Measurements from ENCODE around the gene PKP4.

Gene PKP4

DNA sequence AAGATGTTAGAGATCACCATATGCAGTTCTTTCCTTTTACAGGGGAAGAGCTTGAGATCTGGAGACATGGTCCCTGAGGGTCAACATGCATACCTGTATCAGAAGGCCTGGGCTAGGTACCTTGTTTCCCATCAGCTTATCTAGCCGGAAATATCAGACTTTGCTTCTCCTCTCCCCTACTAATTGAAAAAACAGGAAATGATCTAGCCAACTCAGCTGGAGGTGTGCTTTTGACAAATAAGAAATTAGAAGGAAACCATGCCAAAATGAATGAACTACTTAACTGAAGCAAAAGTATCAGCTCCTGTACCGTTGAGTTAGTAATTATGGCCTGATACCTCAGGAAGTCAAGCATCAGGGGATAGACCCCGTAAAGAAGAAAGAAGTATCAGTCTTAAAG, 20.4 kb downstream of the PKP4 start:
- TF ChIP-seq, protein P1, sequence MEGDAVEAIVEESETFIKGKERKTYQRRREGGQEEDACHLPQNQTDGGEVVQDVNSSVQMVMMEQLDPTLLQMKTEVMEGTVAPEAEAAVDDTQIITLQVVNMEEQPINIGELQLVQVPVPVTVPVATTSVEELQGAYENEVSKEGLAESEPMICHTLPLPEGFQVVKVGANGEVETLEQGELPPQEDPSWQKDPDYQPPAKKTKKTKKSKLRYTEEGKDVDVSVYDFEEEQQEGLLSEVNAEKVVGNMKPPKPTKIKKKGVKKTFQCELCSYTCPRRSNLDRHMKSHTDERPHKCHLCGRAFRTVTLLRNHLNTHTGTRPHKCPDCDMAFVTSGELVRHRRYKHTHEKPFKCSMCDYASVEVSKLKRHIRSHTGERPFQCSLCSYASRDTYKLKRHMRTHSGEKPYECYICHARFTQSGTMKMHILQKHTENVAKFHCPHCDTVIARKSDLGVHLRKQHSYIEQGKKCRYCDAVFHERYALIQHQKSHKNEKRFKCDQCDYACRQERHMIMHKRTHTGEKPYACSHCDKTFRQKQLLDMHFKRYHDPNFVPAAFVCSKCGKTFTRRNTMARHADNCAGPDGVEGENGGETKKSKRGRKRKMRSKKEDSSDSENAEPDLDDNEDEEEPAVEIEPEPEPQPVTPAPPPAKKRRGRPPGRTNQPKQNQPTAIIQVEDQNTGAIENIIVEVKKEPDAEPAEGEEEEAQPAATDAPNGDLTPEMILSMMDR (IDR thresholded peaks at IDR 0.05; ENCODE audit: low read depth, low read length): no peak
- no peak overlapping the region for H3K4me3 ChIP-seq (ENCODE audit: low read depth, low read length)

DNA sequence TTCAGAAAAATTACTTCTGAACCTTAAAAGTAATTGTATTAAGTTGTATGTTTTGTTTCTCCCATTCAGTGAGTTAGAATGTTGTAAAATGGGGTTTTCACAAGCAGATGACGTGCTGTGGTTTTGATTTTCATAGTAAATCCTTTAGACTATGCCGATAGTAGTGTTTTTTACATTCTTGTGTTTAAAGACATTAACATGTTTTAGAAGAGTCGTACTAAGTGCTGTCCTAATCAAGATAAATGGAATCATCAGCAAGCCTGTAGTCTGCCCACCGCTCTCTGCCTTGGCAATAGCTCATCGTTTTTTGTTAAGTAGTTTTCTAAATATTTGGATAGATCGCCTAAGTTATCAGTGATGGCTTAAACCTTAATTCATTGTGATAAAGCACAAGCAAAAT, 21.5 kb downstream of the PKP4 start:
- no peak overlapping the region for H3K4me3 ChIP-seq (ENCODE audit: low read depth, low read length)
- TF ChIP-seq, protein P1 (IDR thresholded peaks at IDR 0.05; ENCODE audit: low read depth, low read length): no peak

DNA sequence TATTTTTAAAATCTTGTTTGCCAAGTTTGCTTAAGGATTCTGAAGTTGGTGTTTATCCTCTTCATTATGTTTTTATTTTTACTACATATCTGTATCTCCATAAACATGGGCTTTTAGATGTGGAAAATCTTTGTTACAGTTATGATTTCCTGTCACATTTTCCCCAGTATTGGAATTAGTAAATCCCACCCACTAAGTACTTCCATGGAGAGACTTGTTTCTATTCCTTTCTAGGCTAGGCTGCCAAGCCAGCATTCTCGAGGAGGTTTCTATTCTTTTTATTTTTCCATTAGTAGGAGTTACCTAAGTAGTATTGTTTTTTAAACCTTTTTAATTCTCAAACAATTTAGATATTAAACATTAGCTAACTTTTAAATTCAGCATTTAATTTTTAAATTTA, 22.1 kb downstream of the PKP4 start:
- TF ChIP-seq, protein P1 (IDR thresholded peaks at IDR 0.05; ENCODE audit: low read depth, low read length): no peak
- H3K4me3 ChIP-seq (ENCODE audit: low read depth, low read length): no peak overlapping the region

DNA sequence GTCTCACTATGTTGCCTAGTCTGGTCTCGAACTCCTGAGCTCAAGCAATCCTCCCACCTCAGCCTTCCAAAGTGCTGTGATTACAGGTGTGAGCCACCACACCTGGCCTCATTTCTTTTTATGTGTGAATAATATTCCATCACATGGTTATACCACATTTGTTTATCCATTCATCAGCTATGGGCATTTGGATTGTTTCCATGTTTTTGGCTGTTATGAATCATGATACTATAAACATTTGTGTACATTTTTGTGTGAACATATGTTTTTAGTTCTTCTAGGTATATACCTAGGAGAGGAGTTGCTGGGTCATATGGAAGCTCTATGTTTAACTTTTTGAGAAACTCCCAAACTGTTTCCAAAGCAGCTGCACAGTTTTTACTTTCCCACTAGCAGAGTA, 24.4 kb downstream of the PKP4 start:
- TF ChIP-seq, protein P1 (IDR thresholded peaks at IDR 0.05; ENCODE audit: low read depth, low read length): no peak
- H3K4me3 ChIP-seq (ENCODE audit: low read depth, low read length): no peak overlapping the region

DNA sequence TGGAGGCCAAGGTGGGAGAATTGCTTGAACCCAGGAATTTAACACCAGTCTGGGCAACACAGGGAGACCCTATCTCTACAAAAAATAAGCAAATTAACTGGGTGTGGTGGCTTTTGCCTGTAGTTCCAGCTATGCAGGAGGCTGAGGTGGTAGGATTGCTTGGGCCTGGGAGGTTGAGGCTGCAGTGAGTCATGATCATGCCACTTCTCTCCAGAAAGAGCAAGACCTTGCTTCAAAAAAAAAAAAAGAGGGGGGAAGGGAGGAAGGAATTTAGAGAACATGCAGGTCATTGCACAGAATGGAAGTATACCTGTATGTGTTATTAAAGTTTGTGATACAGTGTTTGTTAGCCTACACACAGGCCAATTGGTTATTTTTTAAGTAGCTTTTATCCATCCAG, 25.8 kb downstream of the PKP4 start:
- H3K4me3 ChIP-seq (ENCODE audit: low read depth, low read length): no peak overlapping the region
- TF ChIP-seq, protein P1 (IDR thresholded peaks at IDR 0.05; ENCODE audit: low read depth, low read length): no peak

DNA sequence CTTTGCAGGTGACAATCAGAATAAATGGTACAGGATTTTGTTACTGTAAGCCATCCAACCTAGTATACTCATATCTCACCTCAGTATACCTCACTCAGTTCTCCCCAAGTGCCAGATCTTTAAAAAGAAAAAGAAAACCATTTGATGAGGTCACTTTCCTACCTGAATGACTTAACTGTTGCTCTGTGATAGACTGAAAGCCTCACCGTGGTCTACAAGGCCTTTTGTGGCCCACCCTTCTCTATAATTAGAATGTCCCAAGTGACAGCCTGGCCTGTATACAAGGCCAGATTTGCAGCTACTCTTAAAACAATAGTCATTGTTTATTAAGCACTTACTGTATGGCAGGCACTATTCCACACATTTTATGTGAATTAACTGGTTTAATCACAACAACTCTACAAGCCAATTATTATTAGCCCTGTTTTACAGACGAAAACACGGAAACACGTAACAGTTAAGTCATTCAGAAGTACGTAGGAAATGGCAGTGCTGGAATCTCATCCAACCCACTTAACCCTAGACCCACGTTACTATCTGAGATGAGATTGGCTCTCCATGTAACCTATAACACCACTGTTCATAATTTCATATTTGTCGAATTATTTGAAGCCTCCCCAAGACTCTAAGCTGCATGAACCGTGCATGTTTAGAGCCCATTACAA, 28.3 kb downstream of the PKP4 start:
- TF ChIP-seq, protein P1 (IDR thresholded peaks at IDR 0.05; ENCODE audit: low read depth, low read length): no peak

DNA sequence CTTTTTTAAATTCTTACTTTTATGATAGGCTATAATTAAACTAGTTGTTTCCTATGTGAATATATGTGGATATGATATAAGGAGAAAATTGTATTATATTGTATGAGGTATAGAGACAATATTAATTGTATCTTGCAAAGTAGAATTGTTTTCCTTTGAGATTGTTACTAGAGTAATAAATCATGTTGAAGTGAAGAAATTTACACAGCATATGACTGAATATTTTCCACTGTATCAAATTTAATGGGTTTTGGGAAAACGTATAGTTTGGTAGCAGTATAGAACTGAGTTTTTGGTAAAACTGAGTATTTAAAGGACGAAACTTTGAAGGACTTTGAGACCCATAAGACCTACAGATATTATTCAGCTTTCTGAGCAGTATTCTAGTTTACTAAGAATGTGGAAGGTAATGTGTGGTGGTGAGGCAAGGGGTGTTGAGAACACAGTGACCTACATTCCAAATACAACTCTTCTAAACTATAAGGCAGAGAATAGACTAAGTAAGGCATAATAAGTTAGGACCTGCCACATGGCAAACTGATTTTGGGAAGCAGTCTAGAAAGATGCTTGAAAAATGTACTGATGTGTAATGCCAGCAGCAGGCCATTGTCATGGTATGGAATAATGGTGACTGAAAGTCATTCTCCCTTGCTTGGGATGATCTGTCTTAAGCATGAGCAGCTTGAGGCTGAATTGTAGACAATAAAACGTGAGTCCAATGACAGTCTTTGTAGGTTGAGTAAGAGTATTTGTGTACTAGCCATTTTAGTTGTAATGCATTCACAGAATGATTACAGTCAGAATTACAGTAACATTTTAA, 29.6 kb downstream of the PKP4 start:
- no peak overlapping the region; the same call in 1 of the 2 replicates for H3K4me3 ChIP-seq (ENCODE audit: low read depth, low read length)
- TF ChIP-seq, protein P1 (IDR thresholded peaks at IDR 0.05; ENCODE audit: low read depth, low read length): no peak

More for the DNA sequence above, 28.3 kb downstream of the PKP4 start:
- H3K4me3 ChIP-seq (ENCODE audit: low read depth, low read length): no peak overlapping the region
